HEK293 (cell line): Measurements from ENCODE around the gene DHRS12.

ENCODE experiments used
- CTCF ChIA-PET: fragments of 350-600 bp; formaldehyde crosslinking; extraction: SDS; loops from one replicate; lab custom pipeline; 2021; ENCODE audit warnings: antibody characterized with exemption; lab: Yijun Ruan, JAX
- POLR2A ChIA-PET: fragments of 300-600 bp; formaldehyde crosslinking; extraction: SDS; loops from one replicate; lab custom pipeline; 2020; ENCODE audit warnings: antibody characterized with exemption, inconsistent platforms; lab: Yijun Ruan, JAX
- H3K27ac ChIP-seq: fragments of 200-500 bp; sonication (Bioruptor generic); 2 replicates; pipeline ENCODE4 v1.5.1; 2014; ENCODE audit warnings: low read depth, low read length, control low read depth, inconsistent platforms; ENCODE audit errors: extremely low read depth
- H3K36me3 ChIP-seq, 2 experiments: fragments of 200-500 bp in 1 of 2; sonication (Bioruptor generic) in 1 of 2; 1 replicate in 1 of 2; 2 replicates in 1 of 2; pipeline ENCODE4 v1.5.1; 2014 to 2017; ENCODE audit warnings: inconsistent platforms in 2 of 2, low read length in 2 of 2; ENCODE audit not compliant: control insufficient read depth in 2 of 2, insufficient read depth in 1 of 2
- H3K4me1 ChIP-seq: fragments of 200-500 bp; sonication (Bioruptor generic); 2 replicates; pipeline ENCODE4 v1.5.1; 2014; ENCODE audit warnings: mild to moderate bottlenecking, low read length, inconsistent platforms; ENCODE audit not compliant: control insufficient read depth, insufficient read depth
- H3K4me3 ChIP-seq: 2 replicates; pipeline ENCODE4 v1.5.1; 2011; ENCODE audit warnings: low read depth, mild to moderate bottlenecking, control low read depth, low read length, moderate library complexity
- H3K9me3 ChIP-seq: fragments of 200-500 bp; sonication (Bioruptor generic); 2 replicates; pipeline ENCODE4 v1.5.1; 2014; ENCODE audit warnings: low read depth, low read length, inconsistent platforms; ENCODE audit not compliant: control insufficient read depth, insufficient read depth
- BCL11A ChIP-seq: fragments of 450-650 bp; formaldehyde crosslinking; IDR thresholded peaks from 2 replicates; pipeline ENCODE4 v1.5.1; 2016; ENCODE audit warnings: low read depth, missing biosample characterization, missing genetic modification characterization
- MYNN ChIP-seq: fragments of 450-650 bp; formaldehyde crosslinking; IDR thresholded peaks from 2 replicates; pipeline ENCODE4 v1.5.1; 2016; ENCODE audit warnings: missing biosample characterization, missing genetic modification characterization, borderline replicate concordance
- REPIN1 ChIP-seq: fragments of 450-650 bp; formaldehyde crosslinking; IDR thresholded peaks from 2 replicates; pipeline ENCODE4 v1.5.1; 2017; ENCODE audit warnings: missing biosample characterization, missing genetic modification characterization, low read depth
- SETDB1 ChIP-seq: IDR thresholded peaks from one replicate; pipeline ENCODE4 v1.6.1; 2017; ENCODE audit warnings: mild to moderate bottlenecking, low read length, moderate library complexity, mixed read lengths; ENCODE audit not compliant: insufficient read length
- YY1 ChIP-seq: fragments of 450-650 bp; formaldehyde crosslinking; IDR thresholded peaks from 2 replicates; pipeline ENCODE4 v1.5.1; 2018; ENCODE audit warnings: missing biosample characterization, missing genetic modification characterization
- ZBTB17 ChIP-seq: fragments of 450-650 bp; formaldehyde crosslinking; IDR thresholded peaks from 2 replicates; pipeline ENCODE4 v1.5.1; 2016; ENCODE audit warnings: missing biosample characterization, missing genetic modification characterization
- ZBTB21 ChIP-seq: fragments of 450-650 bp; formaldehyde crosslinking; IDR thresholded peaks from 2 replicates; pipeline ENCODE4 v1.5.1; 2017; ENCODE audit warnings: missing biosample characterization, missing genetic modification characterization
- ZNF2 ChIP-seq: fragments of 450-650 bp; formaldehyde crosslinking; IDR thresholded peaks from 2 replicates; pipeline ENCODE4 v1.5.1; 2016; ENCODE audit warnings: missing biosample characterization, missing genetic modification characterization
- ZNF214 ChIP-seq: fragments of 450-650 bp; formaldehyde crosslinking; IDR thresholded peaks from 2 replicates; pipeline ENCODE4 v1.5.1; 2017; ENCODE audit warnings: missing biosample characterization, mild to moderate bottlenecking, missing genetic modification characterization, borderline replicate concordance
- ZNF266 ChIP-seq: fragments of 450-650 bp; formaldehyde crosslinking; IDR thresholded peaks from 2 replicates; pipeline ENCODE4 v1.5.1; 2016; ENCODE audit warnings: missing biosample characterization, missing genetic modification characterization, low read depth
- ZNF423 ChIP-seq: fragments of 450-650 bp; formaldehyde crosslinking; IDR thresholded peaks from 2 replicates; pipeline ENCODE4 v1.5.1; 2016; ENCODE audit warnings: missing biosample characterization, missing genetic modification characterization
- ZNF426 ChIP-seq: fragments of 450-650 bp; formaldehyde crosslinking; IDR thresholded peaks from 2 replicates; pipeline ENCODE4 v1.5.1; 2017; ENCODE audit warnings: missing biosample characterization, missing genetic modification characterization, mild to moderate bottlenecking, inconsistent platforms, moderate library complexity
- ZNF433 ChIP-seq: fragments of 450-650 bp; formaldehyde crosslinking; IDR thresholded peaks from 2 replicates; pipeline ENCODE4 v1.5.1; 2016; ENCODE audit warnings: missing biosample characterization, missing genetic modification characterization, low read depth
- ZNF555 ChIP-seq: fragments of 450-650 bp; formaldehyde crosslinking; conservative IDR thresholded peaks from 2 replicates; pipeline ENCODE4 v1.5.1; 2017; ENCODE audit warnings: missing biosample characterization, mild to moderate bottlenecking, missing genetic modification characterization, inconsistent platforms
- ZNF626 ChIP-seq: fragments of 450-650 bp; sonication (Bioruptor Pico); formaldehyde crosslinking; IDR thresholded peaks from 2 replicates; pipeline ENCODE4 v1.5.1; 2018; ENCODE audit warnings: missing biosample characterization, missing genetic modification characterization, inconsistent platforms
- ZNF792 ChIP-seq: fragments of 450-650 bp; formaldehyde crosslinking; IDR thresholded peaks from 2 replicates; pipeline ENCODE4 v1.5.1; 2016; ENCODE audit warnings: missing biosample characterization, missing genetic modification characterization
- ZNF830 ChIP-seq: fragments of 450-650 bp; IDR thresholded peaks from 2 replicates; pipeline ENCODE4 v1.5.0; 2018; ENCODE audit warnings: missing biosample characterization, missing genetic modification characterization, low read depth, mild to moderate bottlenecking, moderate library complexity
- ZNF843 ChIP-seq: fragments of 450-650 bp; formaldehyde crosslinking; IDR thresholded peaks from 2 replicates; pipeline ENCODE4 v1.5.1; 2016; ENCODE audit warnings: missing biosample characterization, missing genetic modification characterization
- ZSCAN30 ChIP-seq: fragments of 450-650 bp; IDR thresholded peaks from 2 replicates; pipeline ENCODE4 v1.5.1; 2018; ENCODE audit warnings: missing biosample characterization, mild to moderate bottlenecking, missing genetic modification characterization, moderate library complexity
- TF ChIP-seq, protein P1 (sequence below): fragments of 450-650 bp; formaldehyde crosslinking; IDR thresholded peaks from 2 replicates; pipeline ENCODE4 v1.5.1; 2016; ENCODE audit warnings: missing biosample characterization, missing genetic modification characterization, low read depth
- TF ChIP-seq, protein P2 (sequence below): fragments of 450-650 bp; formaldehyde crosslinking; IDR thresholded peaks from 2 replicates; pipeline ENCODE4 v1.5.1; 2016; ENCODE audit warnings: missing biosample characterization, missing genetic modification characterization
- TF ChIP-seq, protein P3 (sequence below): fragments of 450-650 bp; formaldehyde crosslinking; IDR thresholded peaks from 2 replicates; pipeline ENCODE4 v1.5.1; 2016; ENCODE audit warnings: missing biosample characterization, missing genetic modification characterization
- TF ChIP-seq, protein P4 (sequence below): fragments of 450-650 bp; formaldehyde crosslinking; IDR thresholded peaks from 2 replicates; pipeline ENCODE4; 2016; ENCODE audit warnings: missing biosample characterization, missing genetic modification characterization
- TF ChIP-seq, protein P5 (sequence below): fragments of 450-650 bp; IDR thresholded peaks from 2 replicates; pipeline ENCODE4 v1.5.1; 2018; ENCODE audit warnings: missing biosample characterization, mild to moderate bottlenecking, missing genetic modification characterization

Gene DHRS12

DNA sequence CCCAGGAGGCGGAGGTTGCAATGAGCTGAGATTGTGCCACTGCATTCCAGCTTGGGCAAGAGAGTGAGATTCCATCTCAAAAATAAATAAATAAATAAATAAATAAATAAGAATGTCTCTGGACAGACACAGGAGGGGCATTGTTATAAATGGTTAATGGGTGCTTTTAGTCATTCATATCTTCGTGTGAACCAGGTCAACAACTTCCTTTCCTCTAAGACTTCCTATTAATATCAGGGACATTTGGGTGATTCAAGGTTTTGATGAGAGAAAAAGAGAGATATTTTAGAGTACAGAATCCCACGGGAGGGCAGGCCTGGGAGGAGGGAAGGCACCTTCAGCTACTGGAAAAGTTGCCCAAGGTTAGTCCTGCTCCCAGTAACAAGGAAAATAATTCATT, 23.9 kb downstream of the DHRS12 start:
- ChIA-PET POLR2A (interaction anchor here (0.6 to 1.0 kb wide), 2 partner anchors 151 to 327 kb away, joined by 3 to 4 read pairs; partner anchors contain the start of gene INTS6), CTCF (no interaction called here)
- TF ChIP-seq MYNN (tag by site-specific recombination) (no peak), YY1 (tag by site-specific recombination) (no peak), ZNF555 (tag by site-specific recombination) (no peak), ZNF792 (no peak), ZNF843 (tag by site-specific recombination) (no peak), ZSCAN30 (no peak), ZNF423 (tag by site-specific recombination) (no peak), ZNF426 (no peak), SETDB1 (no peak)
- TF ChIP-seq, protein P1, sequence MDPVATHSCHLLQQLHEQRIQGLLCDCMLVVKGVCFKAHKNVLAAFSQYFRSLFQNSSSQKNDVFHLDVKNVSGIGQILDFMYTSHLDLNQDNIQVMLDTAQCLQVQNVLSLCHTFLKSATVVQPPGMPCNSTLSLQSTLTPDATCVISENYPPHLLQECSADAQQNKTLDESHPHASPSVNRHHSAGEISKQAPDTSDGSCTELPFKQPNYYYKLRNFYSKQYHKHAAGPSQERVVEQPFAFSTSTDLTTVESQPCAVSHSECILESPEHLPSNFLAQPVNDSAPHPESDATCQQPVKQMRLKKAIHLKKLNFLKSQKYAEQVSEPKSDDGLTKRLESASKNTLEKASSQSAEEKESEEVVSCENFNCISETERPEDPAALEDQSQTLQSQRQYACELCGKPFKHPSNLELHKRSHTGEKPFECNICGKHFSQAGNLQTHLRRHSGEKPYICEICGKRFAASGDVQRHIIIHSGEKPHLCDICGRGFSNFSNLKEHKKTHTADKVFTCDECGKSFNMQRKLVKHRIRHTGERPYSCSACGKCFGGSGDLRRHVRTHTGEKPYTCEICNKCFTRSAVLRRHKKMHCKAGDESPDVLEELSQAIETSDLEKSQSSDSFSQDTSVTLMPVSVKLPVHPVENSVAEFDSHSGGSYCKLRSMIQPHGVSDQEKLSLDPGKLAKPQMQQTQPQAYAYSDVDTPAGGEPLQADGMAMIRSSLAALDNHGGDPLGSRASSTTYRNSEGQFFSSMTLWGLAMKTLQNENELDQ (tag by site-specific recombination), result no peak
- TF ChIP-seq, protein P2, sequence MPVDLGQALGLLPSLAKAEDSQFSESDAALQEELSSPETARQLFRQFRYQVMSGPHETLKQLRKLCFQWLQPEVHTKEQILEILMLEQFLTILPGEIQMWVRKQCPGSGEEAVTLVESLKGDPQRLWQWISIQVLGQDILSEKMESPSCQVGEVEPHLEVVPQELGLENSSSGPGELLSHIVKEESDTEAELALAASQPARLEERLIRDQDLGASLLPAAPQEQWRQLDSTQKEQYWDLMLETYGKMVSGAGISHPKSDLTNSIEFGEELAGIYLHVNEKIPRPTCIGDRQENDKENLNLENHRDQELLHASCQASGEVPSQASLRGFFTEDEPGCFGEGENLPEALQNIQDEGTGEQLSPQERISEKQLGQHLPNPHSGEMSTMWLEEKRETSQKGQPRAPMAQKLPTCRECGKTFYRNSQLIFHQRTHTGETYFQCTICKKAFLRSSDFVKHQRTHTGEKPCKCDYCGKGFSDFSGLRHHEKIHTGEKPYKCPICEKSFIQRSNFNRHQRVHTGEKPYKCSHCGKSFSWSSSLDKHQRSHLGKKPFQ, result no peak
- Histone ChIP-seq H3K4me3 (no peak overlapping the region), H3K27ac (no peak overlapping the region), H3K36me3 (no peaks in the 10 kb centered on the region), H3K9me3 (no peaks in the 10 kb centered on the region), H3K4me1 (no peaks in the 10 kb centered on the region)

DNA sequence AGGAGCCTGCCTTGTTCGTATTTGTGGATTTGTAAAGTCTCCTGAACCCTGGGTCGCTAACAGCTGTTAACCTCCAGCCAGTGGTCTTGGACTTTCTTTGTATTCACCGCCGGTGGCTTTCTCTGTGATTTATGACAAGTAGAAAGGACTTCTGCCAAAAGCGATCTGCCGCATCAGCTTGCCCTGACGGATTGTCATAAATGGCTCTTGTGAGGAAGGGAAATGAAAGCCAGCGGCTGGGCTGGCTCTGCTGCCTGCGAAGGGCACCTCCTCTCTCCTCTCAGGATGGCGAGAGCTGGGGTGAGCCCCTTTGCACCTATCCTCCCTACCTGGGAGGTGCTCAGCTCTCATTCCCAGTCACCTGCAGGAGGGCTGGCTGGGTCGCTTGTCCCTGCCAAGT, 25.6 kb downstream of the DHRS12 start:
- H3K4me3 ChIP-seq, result no peak overlapping the region
- ChIA-PET POLR2A (no interaction called here), CTCF (interaction anchor here (0.8 kb wide), 1 partner anchor 19 kb away, joined by 4 read pairs; no protein-coding TSS in a partner anchor)
- no peaks in the 10 kb centered on the region for H3K4me1 ChIP-seq
- no peak for TF ChIP-seq ZNF266
- TF ChIP-seq YY1 (tag by site-specific recombination), result no peak
- no peak for TF ChIP-seq REPIN1 (tag by site-specific recombination)
- TF ChIP-seq, protein P3, sequence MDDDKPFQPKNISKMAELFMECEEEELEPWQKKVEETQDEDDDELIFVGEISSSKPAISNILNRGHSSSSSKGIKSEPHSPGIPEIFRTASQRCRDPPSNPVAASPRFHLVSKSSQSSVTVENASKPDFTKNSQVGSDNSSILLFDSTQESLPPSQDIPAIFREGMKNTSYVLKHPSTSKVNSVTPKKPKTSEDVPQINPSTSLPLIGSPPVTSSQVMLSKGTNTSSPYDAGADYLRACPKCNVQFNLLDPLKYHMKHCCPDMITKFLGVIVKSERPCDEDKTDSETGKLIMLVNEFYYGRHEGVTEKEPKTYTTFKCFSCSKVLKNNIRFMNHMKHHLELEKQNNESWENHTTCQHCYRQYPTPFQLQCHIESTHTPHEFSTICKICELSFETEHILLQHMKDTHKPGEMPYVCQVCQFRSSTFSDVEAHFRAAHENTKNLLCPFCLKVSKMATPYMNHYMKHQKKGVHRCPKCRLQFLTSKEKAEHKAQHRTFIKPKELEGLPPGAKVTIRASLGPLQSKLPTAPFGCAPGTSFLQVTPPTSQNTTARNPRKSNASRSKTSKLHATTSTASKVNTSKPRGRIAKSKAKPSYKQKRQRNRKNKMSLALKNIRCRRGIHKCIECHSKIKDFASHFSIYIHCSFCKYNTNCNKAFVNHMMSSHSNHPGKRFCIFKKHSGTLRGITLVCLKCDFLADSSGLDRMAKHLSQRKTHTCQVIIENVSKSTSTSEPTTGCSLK, result no peak
- TF ChIP-seq ZBTB21 (tag by site-specific recombination), result no peak
- TF ChIP-seq ZBTB17 (tag by site-specific recombination), result no peak
- TF ChIP-seq, protein P4, sequence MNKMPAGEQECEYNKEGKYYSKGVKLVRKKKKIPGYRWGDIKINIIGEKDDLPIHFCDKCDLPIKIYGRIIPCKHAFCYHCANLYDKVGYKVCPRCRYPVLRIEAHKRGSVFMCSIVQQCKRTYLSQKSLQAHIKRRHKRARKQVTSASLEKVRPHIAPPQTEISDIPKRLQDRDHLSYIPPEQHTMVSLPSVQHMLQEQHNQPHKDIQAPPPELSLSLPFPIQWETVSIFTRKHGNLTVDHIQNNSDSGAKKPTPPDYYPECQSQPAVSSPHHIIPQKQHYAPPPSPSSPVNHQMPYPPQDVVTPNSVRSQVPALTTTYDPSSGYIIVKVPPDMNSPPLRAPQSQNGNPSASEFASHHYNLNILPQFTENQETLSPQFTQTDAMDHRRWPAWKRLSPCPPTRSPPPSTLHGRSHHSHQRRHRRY (tag by site-specific recombination), result no peak
- TF ChIP-seq BCL11A (tag by site-specific recombination), result no peak
- no peak for TF ChIP-seq ZNF626 (tag by site-specific recombination)
- no peak for TF ChIP-seq ZNF433 (tag by site-specific recombination)
- TF ChIP-seq ZNF2, result no peak
- TF ChIP-seq ZNF830 (tag by site-specific recombination), result no peak
- TF ChIP-seq, protein P5, sequence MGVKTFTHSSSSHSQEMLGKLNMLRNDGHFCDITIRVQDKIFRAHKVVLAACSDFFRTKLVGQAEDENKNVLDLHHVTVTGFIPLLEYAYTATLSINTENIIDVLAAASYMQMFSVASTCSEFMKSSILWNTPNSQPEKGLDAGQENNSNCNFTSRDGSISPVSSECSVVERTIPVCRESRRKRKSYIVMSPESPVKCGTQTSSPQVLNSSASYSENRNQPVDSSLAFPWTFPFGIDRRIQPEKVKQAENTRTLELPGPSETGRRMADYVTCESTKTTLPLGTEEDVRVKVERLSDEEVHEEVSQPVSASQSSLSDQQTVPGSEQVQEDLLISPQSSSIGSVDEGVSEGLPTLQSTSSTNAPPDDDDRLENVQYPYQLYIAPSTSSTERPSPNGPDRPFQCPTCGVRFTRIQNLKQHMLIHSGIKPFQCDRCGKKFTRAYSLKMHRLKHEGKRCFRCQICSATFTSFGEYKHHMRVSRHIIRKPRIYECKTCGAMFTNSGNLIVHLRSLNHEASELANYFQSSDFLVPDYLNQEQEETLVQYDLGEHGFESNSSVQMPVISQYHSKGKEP (tag by site-specific recombination), result no peak
- TF ChIP-seq ZNF214 (tag by site-specific recombination), result no peak
- H3K27ac ChIP-seq, result no peak overlapping the region
- no peaks in the 10 kb centered on the region for H3K9me3 ChIP-seq
- no peaks in the 10 kb centered on the region for H3K36me3 ChIP-seq
